GM10847 (cell line): Measurements from ENCODE around the gene DPYSL4.

Experiments
- POLR2A ChIP-seq: IDR thresholded peaks from 2 replicates; pipeline ENCODE4 v1.6.1; 2011; ENCODE audit not compliant: insufficient read length; ENCODE audit errors: extremely low read depth

The DPYSL4 gene

GRCh38 chr10:132246296-132246695 lies 59.5 kb downstream of the DPYSL4 start:
- TF ChIP-seq POLR2A: no peak

- no peak for TF ChIP-seq POLR2A
Observed at GRCh38 chr10:132247943-132248342, 61.2 kb downstream of the DPYSL4 start.

- TF ChIP-seq POLR2A: no peak
Observed at GRCh38 chr10:132248455-132249225, 61.9 kb downstream of the DPYSL4 start.

DNA sequence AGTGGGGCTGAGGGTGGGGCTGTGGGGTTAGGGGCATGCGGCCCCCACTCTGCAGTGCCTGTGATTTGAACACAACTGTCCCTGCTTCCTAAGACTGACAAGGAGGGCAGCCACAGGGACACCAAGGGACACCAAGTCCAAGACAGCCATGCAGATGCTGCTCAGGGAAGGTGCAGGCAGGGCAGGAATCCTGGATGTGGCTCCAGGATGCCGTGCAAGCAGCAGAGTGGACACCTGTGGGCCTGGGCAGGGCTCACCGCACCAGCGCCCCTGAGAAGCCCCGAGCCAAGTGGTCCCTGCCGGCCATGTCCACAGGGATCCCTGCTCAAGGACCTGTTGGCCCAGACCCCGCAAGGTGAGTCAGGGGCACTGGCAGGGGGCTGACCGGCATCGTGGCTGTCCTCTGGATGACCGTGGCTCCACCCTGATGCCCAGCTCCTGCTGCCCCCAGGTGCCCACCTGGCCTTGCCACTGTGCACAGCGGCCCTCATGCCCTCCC lies 62.5 kb downstream of the DPYSL4 start:
- no peak for TF ChIP-seq POLR2A

DNA sequence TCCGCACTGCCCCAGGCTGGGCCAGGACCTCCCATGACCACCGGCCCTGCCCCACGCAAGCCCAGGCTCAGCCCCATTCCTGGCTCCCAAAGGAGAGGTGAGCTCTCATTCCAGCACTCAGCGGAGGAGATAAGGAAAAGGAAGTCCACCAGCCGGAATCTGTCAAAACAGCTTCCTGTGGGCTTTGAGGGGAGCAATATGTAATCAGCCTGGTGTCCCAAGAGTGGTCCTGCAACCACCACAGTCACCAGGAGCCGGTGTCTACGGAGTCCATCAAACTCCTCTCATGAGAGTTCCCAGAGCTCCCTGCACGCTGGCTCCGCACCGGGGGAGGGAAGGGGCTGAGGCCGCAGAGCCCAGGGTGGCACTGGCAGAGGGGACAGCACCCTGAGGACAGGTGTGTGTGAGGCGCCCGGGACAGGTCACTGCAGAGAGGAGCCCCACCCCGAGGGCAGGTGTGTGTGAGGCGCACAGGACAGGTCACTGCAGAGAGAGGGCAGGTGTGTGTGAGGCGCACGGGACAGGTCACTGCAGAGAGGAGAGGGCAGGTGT lies 63.2 kb downstream of the DPYSL4 start:
- TF ChIP-seq POLR2A: no peak

DNA sequence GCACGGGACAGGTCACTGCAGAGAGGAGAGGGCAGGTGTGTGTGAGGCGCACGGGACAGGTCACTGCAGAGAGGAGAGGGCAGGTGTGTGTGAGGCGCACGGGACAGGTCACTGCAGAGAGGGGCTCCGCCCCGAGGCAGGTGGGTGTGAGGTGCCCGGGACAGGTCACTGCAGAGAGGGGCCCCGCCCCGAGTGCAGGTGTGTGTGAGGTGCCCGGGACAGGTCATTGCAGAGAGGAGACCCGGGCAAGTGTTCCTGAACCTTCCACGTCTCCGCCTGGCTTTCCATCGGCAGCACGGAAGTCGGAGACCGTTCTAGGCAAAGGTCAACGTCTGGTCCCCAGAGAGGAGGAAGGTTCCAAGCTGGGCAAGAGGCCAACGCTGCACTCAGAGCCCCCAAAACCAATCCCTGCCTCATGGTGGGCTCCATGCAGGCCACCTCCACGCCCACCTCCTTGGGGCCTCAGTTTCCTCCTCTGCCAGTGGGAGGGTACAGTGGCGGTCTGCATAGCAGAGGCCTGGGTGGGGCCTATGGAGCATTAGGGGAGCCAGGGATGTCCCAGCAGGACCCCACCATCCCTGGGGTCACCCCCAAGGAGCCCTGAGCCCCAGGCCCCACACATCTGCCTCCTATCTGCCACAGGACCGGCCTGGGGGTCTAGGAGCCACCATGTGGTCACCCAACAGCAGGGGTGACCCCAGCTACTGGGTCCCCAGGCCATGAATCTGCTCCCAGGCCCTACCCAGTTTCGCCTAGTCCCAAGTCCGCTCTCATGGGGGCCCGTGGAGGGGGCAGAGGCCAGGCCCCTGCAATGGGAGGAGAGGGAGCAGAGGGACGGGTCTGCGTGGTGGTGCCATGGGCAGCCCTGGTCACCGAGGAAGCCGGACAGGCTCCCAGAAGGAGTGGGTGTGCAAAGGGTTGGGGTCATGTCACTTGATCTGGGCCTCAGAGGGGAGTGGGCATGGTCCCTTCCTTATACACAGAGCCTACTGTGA lies 64.0 kb downstream of the DPYSL4 start:
- TF ChIP-seq POLR2A: no peak

GRCh38 chr10:132251928-132252327 lies 65.2 kb downstream of the DPYSL4 start:
- TF ChIP-seq POLR2A: no peak

DNA sequence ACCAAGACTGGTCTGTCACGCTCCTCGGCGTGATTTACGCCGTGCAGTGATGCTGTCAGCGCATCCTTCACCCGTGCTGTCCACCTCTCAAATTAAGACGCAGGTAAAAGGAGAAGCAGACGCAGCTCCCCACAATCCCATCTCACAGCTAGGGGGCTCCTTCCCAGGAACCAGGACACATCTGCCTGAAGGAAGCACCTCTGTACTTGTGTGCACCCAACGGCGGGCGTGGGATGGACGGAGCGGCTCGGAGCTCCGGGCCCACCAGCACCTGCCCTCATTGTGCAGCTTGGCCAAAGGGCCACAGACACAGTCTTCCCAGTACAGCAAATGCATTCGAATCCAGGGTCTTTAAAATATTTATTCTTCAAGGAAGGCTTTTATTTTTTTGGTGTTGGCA lies 65.7 kb downstream of the DPYSL4 start:
- TF ChIP-seq POLR2A: no peak

DNA sequence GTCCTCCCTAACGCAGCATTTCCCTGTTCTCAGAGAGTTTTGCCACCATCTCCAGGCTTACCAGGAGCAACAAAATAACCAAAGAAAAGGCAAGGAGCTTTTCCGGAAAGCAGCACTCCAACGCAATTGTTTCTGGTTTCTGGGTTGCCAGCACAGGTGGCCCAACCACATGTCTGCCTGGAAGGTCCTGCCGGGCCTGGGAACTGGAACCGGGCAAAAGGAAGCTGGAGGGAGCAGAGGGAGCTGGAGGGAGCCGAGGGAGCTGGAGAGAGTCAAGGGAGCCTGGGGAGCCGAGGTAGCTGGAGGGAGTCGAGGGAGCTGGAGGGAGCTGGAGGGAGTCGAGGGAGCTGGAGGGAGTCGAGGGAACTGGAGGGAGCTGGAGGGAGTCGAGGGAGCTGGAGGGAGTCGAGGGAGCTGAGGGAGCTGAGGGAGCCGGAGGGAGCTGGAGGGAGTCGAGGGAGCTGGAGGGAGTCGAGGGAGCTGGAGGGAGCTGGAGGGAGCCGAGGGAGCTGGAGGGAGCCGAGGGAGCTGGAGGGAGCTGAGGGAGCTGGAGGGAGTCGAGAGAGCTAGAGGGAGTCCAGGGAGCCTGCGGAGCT lies 66.4 kb downstream of the DPYSL4 start:
- TF ChIP-seq POLR2A: no peak

- no peak for TF ChIP-seq POLR2A
Observed at GRCh38 chr10:132254841-132255240, 68.1 kb downstream of the DPYSL4 start.
